HEK293T (cell line): ENCODE data around the gene SYT2.
"Not testable (repeated sequence)": the region's sequence is repeated elsewhere in the genome, so short reads cannot be mapped to it uniquely, and the experiment has no call there.

Experiments used
- ARNT ChIP-seq: fragments of 450-650 bp; IDR thresholded peaks from 2 replicates; pipeline ENCODE4 v1.6.1; 2017; ENCODE audit warnings: mild to moderate bottlenecking
- BHLHE40 ChIP-seq: fragments of 450-650 bp; IDR thresholded peaks from 2 replicates; pipeline ENCODE4 v1.6.1; 2016; ENCODE audit warnings: mild to moderate bottlenecking, moderate library complexity, borderline replicate concordance
- ELF4 ChIP-seq: fragments of 450-650 bp; IDR thresholded peaks from 2 replicates; pipeline ENCODE4 v1.6.1; 2017; ENCODE audit warnings: antibody characterized with exemption
- FOXK2 ChIP-seq: fragments of 450-650 bp; IDR thresholded peaks from 2 replicates; pipeline ENCODE4 v1.6.1; 2016; ENCODE audit warnings: mild to moderate bottlenecking
- FOXM1 ChIP-seq: fragments of 450-650 bp; IDR thresholded peaks from 2 replicates; pipeline ENCODE4 v1.6.1; 2017; ENCODE audit warnings: mild to moderate bottlenecking, borderline replicate concordance
- HDGF ChIP-seq: fragments of 450-650 bp; IDR thresholded peaks from 2 replicates; pipeline ENCODE4 v1.6.1; 2017; ENCODE audit warnings: antibody characterized with exemption, borderline replicate concordance
- NFRKB ChIP-seq: fragments of 450-650 bp; IDR thresholded peaks from 2 replicates; pipeline ENCODE4 v1.6.1; 2016; ENCODE audit warnings: mild to moderate bottlenecking, moderate library complexity
- SP1 ChIP-seq: fragments of 450-650 bp; IDR thresholded peaks from 2 replicates; pipeline ENCODE4 v1.6.1; 2017
- SUZ12 ChIP-seq: fragments of 450-650 bp; IDR thresholded peaks from 2 replicates; pipeline ENCODE4 v1.6.1; 2016; ENCODE audit warnings: mild to moderate bottlenecking

DNA sequence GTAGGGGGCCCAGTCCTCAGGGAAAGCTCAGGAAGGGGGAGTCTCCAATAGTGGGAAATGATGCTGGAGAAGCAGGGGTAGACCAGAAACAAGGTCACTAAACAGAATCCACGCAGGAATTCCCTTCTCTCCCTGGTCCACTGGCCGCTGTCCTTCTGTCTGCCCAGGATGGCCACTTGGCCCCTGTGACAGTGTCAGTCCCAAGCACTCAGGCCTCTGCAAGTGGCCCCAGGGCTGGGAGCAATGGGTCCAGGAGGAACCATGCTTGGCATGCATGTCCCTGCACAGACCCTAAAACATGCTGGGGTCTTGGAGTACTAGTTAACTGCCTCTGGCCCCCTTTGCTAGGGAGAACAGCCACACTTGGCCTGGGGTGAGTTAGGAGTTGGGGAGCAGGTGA lies 90.2 kb downstream of the SYT2 start:
- not testable (repeated sequence) for TF ChIP-seq SP1, FOXM1, ELF4, ARNT, SUZ12, BHLHE40, FOXK2, HDGF, NFRKB
